GM12873 (cell line): Measurements from ENCODE around the gene FKBP1B.

Source experiments
- CTCF ChIP-seq: IDR thresholded peaks from 2 replicates; pipeline ENCODE4 v1.5.1; 2012; ENCODE audit warnings: low read depth, mild to moderate bottlenecking, moderate library complexity, low read length, control low read depth; ENCODE audit not compliant: insufficient read depth; ENCODE audit errors: missing control alignments

FKBP1B gene

DNA sequence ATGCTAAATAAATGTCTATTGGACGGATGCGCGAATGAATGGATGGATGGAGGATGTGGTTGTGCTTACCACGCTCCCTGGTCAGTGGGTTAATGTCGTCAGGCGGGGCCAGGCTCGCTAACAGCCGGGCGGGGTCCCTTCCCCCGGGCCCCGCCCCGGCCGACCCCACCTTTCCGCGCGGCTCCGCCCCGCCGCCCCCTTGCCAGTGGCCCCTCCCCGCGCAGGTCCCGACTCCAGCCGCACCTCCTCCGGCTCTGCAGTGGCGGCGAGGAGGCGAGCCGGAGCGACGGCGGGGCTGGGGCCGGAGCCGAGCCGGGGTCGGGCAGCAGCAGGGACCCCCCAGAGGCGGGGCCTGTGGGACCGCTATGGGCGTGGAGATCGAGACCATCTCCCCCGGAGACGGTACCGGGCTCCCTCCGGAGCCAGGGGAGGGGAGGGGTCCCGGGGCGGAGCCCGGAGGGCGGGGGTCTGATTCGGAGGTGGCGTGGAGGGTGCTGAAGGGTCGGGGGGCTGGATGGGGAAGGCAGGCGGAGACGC is at the start of gene FKBP1B:
FKBP1B (plus strand) TSS at position 257 of the 537 bp plus-strand sequence; CDS start at position 366, 109 bp downstream.
- no peak for TF ChIP-seq CTCF

GRCh38 chr2:24007693-24008092 is 41.8 kb upstream of the FKBP1B start:
- no peak for TF ChIP-seq CTCF

GRCh38 chr2:24008672-24009366 is 40.7 kb upstream of the FKBP1B start:
- no peak for TF ChIP-seq CTCF

GRCh38 chr2:24009367-24009679 is 40.2 kb upstream of the FKBP1B start:
- TF ChIP-seq CTCF, result no peak

GRCh38 chr2:24009680-24010476 is 39.7 kb upstream of the FKBP1B start, which contains the start of gene MFSD2B:
Gene MFSD2B, plus strand, starts transcription at chr2:24010085. Its CDS starts 12 bp downstream, at chr2:24010097.
- TF ChIP-seq CTCF, result no peak

- no peak for TF ChIP-seq CTCF
Measured at GRCh38 chr2:24010477-24011249, 38.9 kb upstream of the FKBP1B start.
